IPS-18c (cell line): ENCODE measurements around the gene ZBP1.
"Not testable (repeated sequence)": the region's sequence is repeated elsewhere in the genome, so short reads cannot be mapped to it uniquely, and the experiment has no call there.

ENCODE experiments used
- H3K4me3 ChIP-seq: 2 replicates; pipeline ENCODE4 v1.7.0; 2013; ENCODE audit warnings: low read depth, mild to moderate bottlenecking, low read length, moderate library complexity; ENCODE audit not compliant: insufficient read depth
- H3K9me3 ChIP-seq: one replicate; pipeline ENCODE4 v1.6.1; 2013; ENCODE audit warnings: mild to moderate bottlenecking, low read length, moderate library complexity; ENCODE audit not compliant: control insufficient read depth, insufficient read depth

The ZBP1 gene

DNA sequence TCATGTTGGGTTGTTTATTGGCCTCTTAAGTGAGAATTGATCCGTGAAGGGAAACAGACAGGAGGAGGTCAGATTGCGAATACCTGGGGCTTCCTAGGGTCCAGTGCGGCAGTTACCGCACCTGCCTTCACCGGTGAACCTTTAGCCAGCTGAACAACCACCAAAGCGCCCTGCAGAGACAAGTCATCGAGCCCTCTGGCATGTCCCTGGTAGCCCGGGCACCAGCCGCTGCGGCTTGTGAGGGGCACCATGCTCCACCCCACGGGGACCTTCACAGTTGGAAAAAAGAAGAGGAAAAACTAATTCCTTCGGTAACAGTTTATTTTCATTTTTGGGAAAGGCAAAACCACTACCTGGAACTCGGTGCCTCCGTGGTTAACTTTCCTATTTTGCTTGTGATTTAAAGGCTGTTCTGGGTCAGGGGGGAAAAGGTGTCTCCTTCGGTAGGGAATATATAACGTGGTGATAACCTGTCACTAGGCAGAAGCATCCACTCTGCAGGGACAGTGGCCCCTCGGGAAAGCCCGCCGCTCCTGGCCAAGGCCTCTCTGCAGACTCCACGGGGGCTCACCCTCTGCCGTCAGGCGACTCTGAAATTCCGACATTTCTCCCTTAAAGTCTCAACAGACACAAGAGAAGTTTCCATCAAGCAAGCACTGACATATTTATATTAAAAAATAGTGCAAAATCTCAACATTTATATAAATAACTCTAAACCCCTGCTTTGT, 30.7 kb upstream of the ZBP1 start:
- Histone ChIP-seq H3K9me3 (no peaks in the 10 kb centered on the region), H3K4me3 (no peak overlapping the region)

GRCh38 chr20:57650266-57650665, 30.0 kb upstream of the ZBP1 start:
- Histone ChIP-seq H3K4me3 (no peak overlapping the region), H3K9me3 (no peaks in the 10 kb centered on the region)

- Histone ChIP-seq H3K9me3 (peaks cover 4% of the 10 kb centered on the region), H3K4me3 (no peak overlapping the region)
These were observed 29.4 kb upstream of the ZBP1 start for GRCh38 chr20:57649617-57650015.

DNA sequence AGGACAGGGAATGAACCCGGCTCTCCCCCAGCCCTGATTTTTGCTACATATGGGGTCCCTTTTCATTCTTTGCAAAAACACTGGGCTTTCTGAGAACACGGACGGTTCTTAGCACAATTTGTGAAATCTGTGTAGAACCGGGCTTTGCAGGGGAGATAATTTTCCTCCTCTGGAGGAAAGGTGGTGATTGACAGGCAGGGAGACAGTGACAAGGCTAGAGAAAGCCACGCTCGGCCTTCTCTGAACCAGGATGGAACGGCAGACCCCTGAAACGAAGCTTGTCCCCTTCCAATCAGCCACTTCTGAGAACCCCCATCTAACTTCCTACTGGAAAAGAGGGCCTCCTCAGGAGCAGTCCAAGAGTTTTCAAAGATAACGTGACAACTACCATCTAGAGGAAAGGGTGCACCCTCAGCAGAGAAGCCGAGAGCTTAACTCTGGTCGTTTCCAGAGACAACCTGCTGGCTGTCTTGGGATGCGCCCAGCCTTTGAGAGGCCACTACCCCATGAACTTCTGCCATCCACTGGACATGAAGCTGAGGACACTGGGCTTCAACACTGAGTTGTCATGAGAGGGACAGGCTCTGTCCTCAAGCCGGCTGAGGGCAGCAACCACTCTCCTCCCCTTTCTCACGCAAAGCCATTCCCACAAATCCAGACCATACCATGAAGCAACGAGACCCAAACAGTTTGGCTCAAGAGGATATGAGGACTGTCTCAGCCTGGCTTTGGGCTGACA, 28.8 kb upstream of the ZBP1 start:
- no peak overlapping the region for H3K4me3 ChIP-seq

GRCh38 chr20:57647933-57648785, 27.9 kb upstream of the ZBP1 start:
- Histone ChIP-seq H3K4me3 (no peak overlapping the region), H3K9me3 (peaks cover 4% of the 10 kb centered on the region)

More for the DNA sequence above, 28.8 kb upstream of the ZBP1 start:
- peaks cover 4% of the 10 kb centered on the region for H3K9me3 ChIP-seq

DNA sequence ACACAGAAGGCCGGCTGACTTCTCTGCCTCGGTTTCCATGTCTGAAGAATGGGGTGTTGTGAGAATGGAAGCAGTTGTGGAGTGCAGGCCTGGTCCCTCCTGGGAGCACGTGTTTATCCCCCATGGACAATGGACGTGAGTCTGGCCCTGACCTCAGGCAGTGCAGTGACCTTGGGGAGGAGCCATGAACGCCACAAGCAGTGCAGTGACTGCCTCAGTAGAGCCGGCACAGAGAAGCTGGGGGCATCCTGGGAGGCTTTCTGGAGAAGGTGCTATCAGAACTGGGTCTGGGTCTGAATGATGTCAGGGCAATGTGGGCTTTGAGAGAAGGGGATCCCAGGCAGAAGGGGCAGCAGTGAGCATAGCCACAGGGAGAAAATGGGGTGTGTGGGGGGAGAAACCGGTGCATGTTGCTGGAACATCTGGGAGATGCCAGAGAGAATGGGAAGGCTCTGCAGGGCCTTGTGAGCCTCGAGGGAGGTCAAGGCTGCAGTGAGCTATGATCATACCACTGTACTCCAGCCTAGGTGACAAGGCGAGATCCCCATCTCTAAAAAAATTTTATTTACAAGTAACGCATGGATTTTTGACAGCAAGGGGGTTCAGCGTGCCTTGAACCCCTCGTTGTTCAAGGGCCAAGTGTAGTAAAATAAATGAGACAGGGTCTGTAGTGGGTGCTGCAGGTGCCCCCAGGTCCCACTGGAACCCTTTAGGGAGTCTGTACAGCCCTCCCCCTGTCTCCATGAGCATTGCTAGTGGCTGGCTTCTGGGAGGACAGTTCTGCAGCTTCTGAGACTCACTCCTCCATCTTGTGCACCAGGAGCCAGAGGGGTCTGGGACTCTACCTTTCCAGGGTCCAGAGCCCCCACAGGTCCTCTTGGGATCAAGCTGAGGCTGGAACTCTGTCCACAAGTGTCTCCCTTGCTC, 27.0 kb upstream of the ZBP1 start:
- peaks cover 4% of the 10 kb centered on the region for H3K9me3 ChIP-seq

DNA sequence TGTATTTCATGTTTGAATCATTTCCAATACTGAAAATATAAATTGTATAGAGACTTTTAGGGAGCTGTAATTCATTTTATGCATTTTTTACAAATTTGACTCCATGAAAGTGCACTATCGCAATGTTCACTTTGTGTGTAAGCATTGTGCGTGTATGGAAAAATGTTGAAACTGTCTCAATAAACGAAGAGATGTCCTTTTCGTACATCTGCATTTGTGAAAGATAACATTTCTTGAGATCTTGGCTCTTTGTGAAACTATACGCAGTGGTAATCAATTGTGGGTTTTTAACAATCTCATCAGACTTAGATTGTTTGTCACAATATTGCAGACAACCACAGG, 18.6 kb upstream of the ZBP1 start:
- Histone ChIP-seq H3K4me3 (no peak overlapping the region), H3K9me3 (no peaks in the 10 kb centered on the region)

More for the DNA sequence above, 27.0 kb upstream of the ZBP1 start:
- H3K4me3 ChIP-seq, result no peak overlapping the region

- Histone ChIP-seq H3K9me3 (no peaks in the 10 kb centered on the region), H3K4me3 (no peak overlapping the region)
These were observed 18.1 kb upstream of the ZBP1 start for GRCh38 chr20:57638173-57638894.

DNA sequence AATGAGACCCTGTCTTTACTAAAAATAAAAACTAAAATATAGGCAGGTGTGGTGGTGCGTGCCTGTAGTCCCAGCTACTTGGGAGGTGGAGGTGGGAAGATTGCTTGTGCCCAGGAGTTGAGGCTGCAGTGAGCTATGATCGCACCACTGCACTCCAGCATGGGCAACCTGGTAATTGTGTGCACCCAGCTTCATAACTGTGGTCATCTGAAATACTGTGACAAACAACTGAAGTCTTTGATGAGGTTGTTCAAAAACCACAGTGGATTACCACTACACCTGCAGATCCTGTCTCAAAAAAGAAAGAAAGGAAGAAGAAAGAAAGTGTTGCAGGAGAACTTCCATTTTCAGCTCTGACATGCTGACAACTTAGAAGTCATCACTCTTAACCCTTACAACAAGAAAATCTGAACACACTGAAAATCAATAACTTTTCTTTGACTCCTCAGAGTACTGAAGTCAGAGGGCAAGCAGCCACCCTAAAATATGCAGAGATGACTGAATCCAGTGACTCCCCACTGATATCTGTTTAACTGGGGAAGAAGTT, 13.8 kb upstream of the ZBP1 start:
- Histone ChIP-seq H3K9me3 (peaks cover 2% of the 10 kb centered on the region), H3K4me3 (no peak overlapping the region)

DNA sequence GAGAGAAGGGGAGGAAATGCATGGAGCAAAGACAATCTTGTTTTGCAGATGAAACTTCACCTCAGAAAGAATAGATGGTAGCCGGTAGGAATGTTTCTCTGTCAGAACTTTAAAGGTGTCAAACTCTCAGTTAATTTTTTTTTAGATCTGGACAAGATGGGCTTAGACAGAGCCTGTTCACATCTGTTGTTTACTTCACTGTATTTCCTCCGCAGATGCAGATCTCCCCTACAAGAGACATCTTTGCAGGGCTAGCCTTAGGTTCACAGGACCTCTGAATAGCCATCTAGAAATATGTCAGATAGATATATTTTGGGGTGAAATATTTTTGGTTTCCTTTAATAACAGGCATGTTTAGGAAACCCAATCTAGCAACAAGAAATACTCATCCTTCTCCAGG, 12.1 kb upstream of the ZBP1 start:
- H3K4me3 ChIP-seq, result no peak overlapping the region
- H3K9me3 ChIP-seq, result peaks cover 2% of the 10 kb centered on the region

- no peak overlapping the region for H3K4me3 ChIP-seq
- peaks cover 2% of the 10 kb centered on the region for H3K9me3 ChIP-seq
These were observed 9.8 kb upstream of the ZBP1 start for GRCh38 chr20:57630061-57630460.

- H3K4me3 ChIP-seq, H3K9me3 ChIP-seq: not testable (repeated sequence)
These were observed 9.3 kb upstream of the ZBP1 start for GRCh38 chr20:57629491-57629901.

GRCh38 chr20:57628962-57629308, 8.7 kb upstream of the ZBP1 start:
- H3K4me3 ChIP-seq, H3K9me3 ChIP-seq: not testable (repeated sequence)

GRCh38 chr20:57628047-57628961, 8.1 kb upstream of the ZBP1 start:
- H3K9me3 ChIP-seq, result peaks cover 2% of the 10 kb centered on the region
- H3K4me3 ChIP-seq, result no peak overlapping the region

DNA sequence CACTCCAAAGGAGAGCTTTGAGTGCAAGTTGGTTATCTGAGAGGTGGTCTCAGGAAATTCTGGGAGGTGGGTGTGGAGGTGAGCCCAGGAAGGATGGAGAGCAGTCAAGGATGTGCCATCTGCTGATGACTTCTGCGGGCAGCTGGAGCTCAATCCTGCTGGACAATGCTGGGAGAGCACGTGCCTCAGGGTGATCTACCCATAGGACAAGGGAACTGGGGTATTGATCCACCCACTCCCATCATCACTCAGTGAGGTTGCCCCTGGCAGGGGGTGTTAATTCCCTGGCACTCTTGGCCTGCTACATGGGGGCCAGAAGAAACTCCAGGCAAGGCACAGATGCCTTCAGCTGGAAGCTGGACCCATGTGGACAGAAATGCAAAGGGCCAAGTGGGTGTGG, 7.1 kb upstream of the ZBP1 start:
- Histone ChIP-seq H3K9me3 (peaks cover 2% of the 10 kb centered on the region), H3K4me3 (no peak overlapping the region)
